Stimulated activated CD4-positive, alpha-beta T cell treated with anti-CD3 and anti-CD28 coated beads, Interleukin-15, amount 100 ng/mL, for 24 hours (primary cell): ENCODE data around the gene MYL10.
A peak's percentile ranks its signal among the peaks of the same experiment; 100 is the strongest.

ENCODE experiments used
- DNase-seq: peaks from one replicate; pipeline ENCODE4 v3.0.0-alpha.2; 2020

The MYL10 gene

GRCh38 chr7:101629171-101629570 lies at the start of gene MYL10:
Gene MYL10, minus strand, starts transcription at chr7:101629296. Its CDS starts 178 bp downstream, at chr7:101629118.
- DNase-seq = no peak

GRCh38 chr7:101678658-101679057 lies 49.6 kb upstream of the MYL10 start:
- DNase-seq = no peak

DNA sequence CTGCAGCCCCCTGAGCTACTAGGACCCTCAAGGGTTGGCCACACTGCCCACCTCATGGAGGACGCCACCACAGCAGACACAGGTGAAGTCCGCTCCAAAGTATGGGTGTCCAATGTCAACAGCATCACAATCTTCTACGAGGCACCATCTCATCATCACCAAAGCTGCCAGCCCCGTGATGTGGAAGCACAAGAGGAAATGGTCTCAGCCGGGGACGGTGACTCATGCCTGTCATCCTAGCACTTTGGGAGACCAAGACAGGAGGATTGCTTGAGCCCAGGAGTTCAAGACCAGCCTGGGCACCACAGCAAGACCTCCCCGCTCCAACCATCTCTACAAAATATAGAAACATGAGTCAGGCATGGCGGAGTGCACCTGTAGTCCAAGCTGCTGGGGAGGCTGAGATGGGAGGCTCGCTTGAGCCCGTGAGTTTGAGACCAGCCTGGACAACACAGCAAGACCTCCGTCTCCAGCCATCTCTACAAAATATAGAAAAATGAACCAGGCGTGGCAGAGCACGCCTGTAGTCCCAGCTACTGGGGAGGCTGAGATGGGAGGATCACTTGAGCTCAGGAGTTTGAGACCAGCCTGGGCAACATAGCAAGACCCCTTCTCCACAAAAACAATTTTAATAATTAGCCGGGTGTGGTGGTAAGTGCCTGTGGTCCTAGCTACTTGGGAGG lies 48.8 kb upstream of the MYL10 start:
- DNase-seq = no peak

DNA sequence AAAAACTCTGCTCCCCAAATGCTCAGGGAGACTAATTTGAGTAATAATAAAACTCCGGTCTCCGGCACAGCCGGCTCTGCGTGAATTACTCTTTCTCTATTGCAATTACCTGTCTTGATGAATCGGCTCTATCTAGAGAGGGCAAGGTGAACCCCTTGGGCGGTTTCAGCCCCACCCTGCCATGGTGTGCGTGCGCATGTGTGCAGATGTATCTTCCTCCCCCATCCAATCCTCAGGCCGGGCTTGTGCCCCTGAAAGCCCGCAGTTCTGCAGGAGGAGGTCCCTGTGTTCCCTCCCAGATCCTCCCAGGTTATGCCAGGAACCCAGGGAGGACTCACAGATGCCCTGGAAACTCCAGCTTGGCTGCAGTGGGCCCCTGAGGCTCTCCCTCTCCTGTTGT lies 48.3 kb upstream of the MYL10 start:
- DNase-seq = no peak

DNA sequence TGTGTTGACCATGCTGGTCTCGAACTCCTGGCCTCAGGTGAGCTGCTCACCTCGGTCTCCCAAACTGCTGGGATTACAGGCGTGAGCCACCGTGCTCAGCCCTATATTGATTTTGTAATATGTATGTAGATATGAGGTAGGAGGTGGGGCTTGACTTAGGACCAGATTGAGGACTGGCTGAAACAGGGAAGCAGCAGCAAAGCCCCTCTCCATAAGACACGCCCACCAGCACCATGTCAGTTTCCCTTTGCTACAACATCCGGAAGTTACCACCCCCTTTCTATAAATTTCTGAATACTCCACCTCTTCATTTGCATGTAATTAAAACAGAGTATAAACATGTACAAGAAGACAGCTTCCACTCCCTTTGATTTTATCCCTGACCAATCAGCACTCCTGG lies 47.9 kb upstream of the MYL10 start:
- no peak for DNase-seq

DNA sequence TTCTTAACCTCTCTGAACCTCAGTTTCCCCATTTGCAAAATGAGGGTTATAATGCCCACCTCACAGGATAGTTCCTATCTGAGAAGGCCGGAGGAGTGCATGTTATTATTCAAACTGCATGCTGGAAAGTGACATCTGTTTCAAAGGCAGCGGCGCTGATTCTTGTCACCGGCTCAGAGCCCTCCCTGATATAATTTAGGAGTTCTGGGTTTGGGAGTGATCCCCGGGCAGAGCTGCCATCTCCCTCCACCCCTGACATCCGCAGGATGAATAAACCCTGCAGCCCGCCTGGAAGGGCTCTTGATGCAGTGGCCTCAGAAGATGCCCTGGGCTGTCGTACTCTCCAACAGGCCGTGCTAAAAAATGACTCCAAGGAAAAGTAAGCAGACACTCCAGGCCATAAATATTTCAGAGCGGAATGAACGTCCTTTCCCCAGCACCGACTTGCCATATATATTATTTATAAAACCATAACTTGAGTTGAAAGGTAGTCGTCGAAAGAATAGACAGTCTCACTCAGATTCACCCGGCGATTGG lies 47.0 kb upstream of the MYL10 start:
- DNase-seq = no peak

- no peak for DNase-seq
Observed at GRCh38 chr7:101674439-101674838, 45.3 kb upstream of the MYL10 start.

- DNase-seq = no peak
Observed at GRCh38 chr7:101673951-101674350, 44.9 kb upstream of the MYL10 start.

DNA sequence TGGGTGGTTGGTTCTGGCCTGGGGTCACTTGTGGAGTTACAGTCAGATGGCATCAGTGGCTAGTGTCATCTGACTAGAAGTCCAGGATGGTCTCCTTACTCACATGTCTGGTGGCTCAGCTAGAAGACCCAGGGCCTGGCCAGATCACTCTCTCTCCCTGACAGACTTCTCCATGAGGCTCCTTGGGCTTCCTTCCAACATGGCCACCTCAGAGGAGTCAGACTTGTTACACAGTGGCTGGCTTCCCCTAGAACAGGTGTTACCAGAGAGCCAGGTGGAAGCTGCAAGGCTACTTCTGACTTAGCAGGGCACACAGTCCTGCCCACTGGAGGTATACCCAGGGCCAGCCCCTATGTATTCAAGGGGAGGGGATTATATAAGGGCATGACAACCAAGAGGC lies 44.2 kb upstream of the MYL10 start:
- no peak for DNase-seq

DNA sequence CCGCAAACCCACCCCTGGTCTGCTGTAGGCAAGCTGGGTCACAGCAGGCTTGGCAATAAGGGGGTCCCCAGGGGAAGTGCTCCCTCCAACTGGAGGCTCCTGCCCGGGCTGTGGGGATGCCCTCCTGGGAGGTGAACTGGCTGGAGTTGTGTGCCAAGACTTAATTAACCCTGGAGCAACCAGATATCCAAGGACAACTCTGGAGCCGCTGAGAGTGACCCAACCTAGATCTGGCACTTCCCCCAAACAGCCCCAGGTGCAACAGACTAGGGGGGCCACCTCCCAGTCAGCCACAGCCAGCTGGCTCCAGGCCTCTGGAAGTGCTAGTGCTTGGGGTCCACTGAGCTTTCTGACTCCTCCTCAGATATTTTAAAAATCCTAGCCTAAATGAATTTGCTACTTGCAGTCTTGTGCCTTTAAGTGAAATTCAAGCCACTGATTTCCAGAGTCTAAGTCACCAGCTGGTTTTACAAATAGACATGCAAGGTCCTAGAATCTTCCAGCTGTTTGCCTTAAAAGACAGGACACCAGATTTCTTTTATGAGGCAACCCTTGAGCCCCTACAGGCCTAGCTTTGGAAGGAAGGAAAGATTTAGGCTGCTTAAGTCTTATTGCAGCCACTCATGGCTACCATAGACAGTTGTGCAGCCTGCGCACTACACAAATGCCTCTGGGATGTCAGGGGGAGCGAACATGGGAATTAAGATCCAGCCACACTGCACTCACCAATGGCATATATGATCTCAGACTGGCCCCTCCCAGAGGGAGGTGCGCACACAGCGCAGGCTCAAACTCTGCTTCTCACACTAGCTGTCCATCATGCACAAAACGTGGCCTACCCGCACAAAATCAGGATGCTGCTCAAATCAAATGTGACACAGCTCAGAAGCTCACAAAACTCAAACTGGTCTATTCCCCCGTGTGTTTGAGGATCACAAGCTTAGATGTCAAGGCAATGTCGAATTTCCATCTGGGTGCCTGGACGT lies 42.6 kb upstream of the MYL10 start:
- DNase-seq = no peak

- peak; percentile 28 for DNase-seq
Observed at GRCh38 chr7:101669307-101669706, 40.2 kb upstream of the MYL10 start.

GRCh38 chr7:101668726-101669125 lies 39.6 kb upstream of the MYL10 start:
- no peak for DNase-seq

DNA sequence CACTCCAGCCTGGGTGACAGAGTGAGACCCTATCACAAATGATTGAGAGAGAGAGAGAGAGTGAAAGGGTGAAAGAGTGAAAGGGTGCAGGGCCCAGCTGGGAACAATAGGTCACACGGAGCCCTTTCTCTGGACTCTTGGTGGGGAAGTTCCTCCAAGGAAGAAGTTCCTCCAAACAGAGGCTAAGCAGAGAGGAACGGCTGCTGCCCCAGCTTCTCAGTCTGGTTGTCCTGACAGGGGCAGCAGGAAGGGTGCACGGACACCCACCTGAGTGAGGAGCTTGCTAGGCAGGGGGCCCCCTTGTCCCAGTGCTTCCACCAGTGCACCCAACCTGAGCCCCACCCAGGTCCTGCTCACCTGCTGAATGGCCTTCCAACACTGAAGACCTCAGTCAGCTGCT lies 38.8 kb upstream of the MYL10 start:
- no peak for DNase-seq

DNA sequence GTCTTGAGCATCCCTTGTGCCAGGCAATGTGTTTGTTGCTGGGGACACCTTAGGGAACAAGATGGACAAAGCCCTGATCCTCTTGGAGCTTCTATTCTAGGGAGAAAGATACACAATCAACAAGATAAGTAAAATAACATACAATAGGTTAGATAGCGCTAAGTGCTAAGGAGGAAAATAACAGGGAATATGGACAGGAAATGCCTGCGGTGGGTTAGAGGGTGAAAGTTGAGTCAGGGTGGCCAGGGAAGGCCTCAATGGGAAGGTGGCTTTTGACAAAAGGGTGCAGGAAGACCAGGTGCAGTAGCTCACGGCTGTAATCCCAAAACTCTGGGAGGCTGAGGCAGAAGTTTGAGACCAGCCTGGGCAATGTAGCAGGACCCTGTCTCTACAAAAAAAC lies 38.3 kb upstream of the MYL10 start:
- no peak for DNase-seq

- DNase-seq = no peak
Observed at GRCh38 chr7:101666741-101667140, 37.6 kb upstream of the MYL10 start.

- no peak for DNase-seq
Observed at GRCh38 chr7:101666293-101666692, 37.2 kb upstream of the MYL10 start.

DNA sequence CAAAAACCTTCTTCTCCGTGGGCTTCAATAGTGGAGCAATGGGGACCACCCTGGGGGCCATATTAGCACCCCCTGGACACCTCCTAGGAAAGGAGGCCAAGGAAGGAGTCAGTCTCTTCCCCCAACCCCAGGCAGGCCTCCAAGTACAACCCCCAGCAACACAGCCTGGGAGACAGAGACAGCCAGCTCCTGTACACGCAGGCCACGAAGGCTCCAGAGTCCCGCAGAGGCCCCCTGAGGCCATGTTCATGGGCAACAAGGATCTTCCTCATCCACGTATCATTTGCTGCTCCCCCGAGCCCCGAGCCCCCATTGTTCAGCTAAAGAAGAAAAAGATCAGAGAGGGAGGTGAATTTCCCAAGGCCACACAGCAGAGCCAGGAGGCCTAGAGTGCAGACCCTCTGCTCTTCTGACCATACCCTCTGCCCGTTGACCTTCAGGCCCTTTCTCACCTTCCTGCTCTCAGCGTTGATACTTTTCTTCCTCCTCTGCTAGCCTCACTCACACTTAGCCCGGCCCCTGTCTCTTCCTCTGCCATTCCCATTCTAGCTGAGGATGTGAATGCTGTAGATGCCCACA lies 35.9 kb upstream of the MYL10 start:
- DNase-seq = no peak

DNA sequence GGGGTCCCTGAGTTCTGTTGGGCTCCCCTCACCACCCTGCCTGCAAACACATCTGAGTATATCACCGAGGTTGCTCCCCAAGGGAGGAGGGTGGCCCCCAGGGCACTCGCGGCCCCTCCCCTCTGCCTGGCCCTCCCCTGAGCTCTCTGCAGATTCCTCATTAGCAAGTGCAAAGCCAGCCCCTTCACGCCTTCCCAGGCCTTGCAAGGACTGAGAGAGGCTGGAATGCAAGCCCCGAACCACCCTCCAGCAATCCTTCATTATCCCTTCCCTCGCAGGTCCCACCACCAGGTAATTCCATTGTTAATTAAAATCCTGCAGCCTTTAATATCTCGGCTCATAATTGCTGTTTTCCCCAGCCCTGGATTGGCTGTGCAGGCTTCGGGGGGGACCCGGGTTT lies 35.3 kb upstream of the MYL10 start:
- DNase-seq = no peak

GRCh38 chr7:101663747-101664146 lies 34.7 kb upstream of the MYL10 start:
- no peak for DNase-seq

GRCh38 chr7:101662447-101662998 lies 33.4 kb upstream of the MYL10 start:
- DNase-seq = no peak

DNA sequence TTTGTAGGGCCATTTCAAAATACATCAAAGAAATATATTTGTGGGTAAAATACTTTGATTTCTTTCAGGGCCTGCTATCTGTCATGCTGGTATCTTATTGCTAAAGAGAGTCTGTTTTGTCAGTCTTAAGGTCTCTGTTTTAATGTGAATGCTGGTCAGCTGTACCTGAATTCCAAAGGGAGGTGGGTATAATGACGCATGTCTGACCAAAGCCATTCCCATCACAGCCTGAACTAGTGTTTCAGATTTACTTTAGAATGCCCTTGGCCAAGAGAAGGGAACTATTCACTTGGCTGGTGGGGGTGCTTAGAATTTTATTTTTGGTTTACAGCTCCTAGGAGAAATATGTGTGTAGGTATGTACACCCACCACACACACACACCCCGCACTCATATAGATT lies 30.6 kb upstream of the MYL10 start:
- DNase-seq = no peak

GRCh38 chr7:101657171-101657570 lies 28.1 kb upstream of the MYL10 start:
- DNase-seq = no peak

DNA sequence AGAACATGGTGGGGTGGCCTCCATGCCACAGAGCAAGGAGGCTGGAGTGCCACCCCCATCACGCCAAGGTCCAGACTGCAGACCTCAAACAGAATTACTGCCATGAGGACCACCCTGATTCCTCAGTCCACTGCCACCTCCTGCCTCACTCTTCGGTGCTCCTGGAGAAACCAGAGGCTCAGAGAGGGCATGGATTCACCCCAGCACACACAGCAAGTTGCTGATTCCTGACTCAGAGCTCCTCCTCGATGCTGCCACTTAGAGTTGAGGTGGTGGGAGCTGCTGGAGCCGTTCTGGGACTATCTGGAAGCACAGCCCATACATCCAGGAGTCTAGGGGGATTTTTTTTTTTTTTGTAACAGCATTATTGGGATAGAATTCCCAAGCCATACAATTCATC lies 22.0 kb upstream of the MYL10 start:
- no peak for DNase-seq
